Large intestine (tissue), 3 donors: ENCODE data around the gene TCEANC2. TPM values are rescaled to one million over a fixed set of nuclear protein-coding genes. Genes with fewer than 3 reads are reported as not detected.
"Not testable (repeated sequence)": the region's sequence is repeated elsewhere in the genome, so short reads cannot be mapped to it uniquely, and the experiment has no call there.

Source experiments
- DNase-seq, 2 donors: peaks; one replicate each; pipeline versions ENCODE4 v3.0.0 to v3.0.0-alpha.2; 2013
- H3K27ac ChIP-seq: one replicate; pipeline ENCODE4 v1.5.1; 2013; ENCODE audit warnings: low read length
- H3K27me3 ChIP-seq: 2 replicates; pipeline ENCODE4 v1.6.1; 2013; ENCODE audit warnings: low read length; ENCODE audit not compliant: control insufficient read depth, insufficient read depth
- H3K36me3 ChIP-seq: 2 replicates; pipeline ENCODE4 v1.6.1; 2013; ENCODE audit warnings: low read length; ENCODE audit not compliant: control insufficient read depth, insufficient read depth
- H3K4me1 ChIP-seq: one replicate; pipeline ENCODE4 v1.6.1; 2013; ENCODE audit warnings: low read length; ENCODE audit not compliant: control insufficient read depth, insufficient read depth
- H3K4me3 ChIP-seq: one replicate; pipeline ENCODE4 v1.5.1; 2013; ENCODE audit warnings: low read length
- H3K9me3 ChIP-seq: one replicate; pipeline ENCODE4 v1.6.1; 2013; ENCODE audit warnings: mild to moderate bottlenecking, low read depth, low read length, moderate library complexity; ENCODE audit not compliant: control insufficient read depth
- WGBS: methylation state at CpG from one replicate; pipeline ENCODE4 v1.1.5; 2013; ENCODE audit warnings: low lambda C conversion rate; ENCODE audit not compliant: insufficient coverage; 5-methylcytosine and 5-hydroxymethylcytosine counted together
- polyA plus RNA-seq: library from polyadenylated mRNA; unstranded; fragments of 120-200 nt; gene quantifications from one replicate; pipeline ENCODE4 v1.2.1, GENCODE V29; 2013

The TCEANC2 gene
- polyA plus RNA-seq, 1 donor, result 5.6 TPM

GRCh38 chr1:54011316-54012007, 41.9 kb upstream of the TCEANC2 start:
- Histone ChIP-seq H3K4me3 (no peak overlapping the region), H3K4me1 (peaks cover 23% of the 10 kb centered on the region), H3K36me3 (no peaks in the 10 kb centered on the region), H3K9me3 (no peaks in the 10 kb centered on the region), H3K27ac (no peak overlapping the region), H3K27me3 (no peaks in the 10 kb centered on the region)
- WGBS, result no CpG with 5 or more reads among the region's 9 CpGs
- no peak for DNase-seq

DNA sequence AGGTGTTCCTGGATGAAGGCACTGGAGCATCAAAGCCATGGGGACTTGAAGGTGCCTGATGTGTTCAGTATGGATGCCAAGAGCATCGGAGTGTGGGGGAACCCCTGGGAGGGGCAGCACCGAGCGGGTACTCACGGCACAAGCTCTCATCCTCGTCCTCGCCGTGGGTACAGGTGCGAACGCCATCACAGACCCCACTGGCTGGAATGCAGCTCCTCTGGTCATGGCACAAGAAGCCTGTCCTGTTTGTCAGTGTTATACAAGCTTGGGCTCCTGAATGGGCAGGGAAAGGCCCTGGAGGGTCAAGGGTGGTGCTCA, 41.4 kb upstream of the TCEANC2 start:
- Histone ChIP-seq H3K4me1 (peaks cover 28% of the 10 kb centered on the region), H3K27me3 (no peaks in the 10 kb centered on the region), H3K36me3 (no peaks in the 10 kb centered on the region), H3K27ac (no peak overlapping the region), H3K9me3 (no peaks in the 10 kb centered on the region), H3K4me3 (no peak overlapping the region)
- no peak for DNase-seq
- WGBS, result no CpG with 5 or more reads among the region's 9 CpGs

GRCh38 chr1:54012863-54013262, 40.5 kb upstream of the TCEANC2 start:
- Histone ChIP-seq H3K36me3 (no peaks in the 10 kb centered on the region), H3K4me3 (no peak overlapping the region), H3K27ac (no peak overlapping the region), H3K9me3 (no peaks in the 10 kb centered on the region), H3K4me1 (peaks cover 33% of the 10 kb centered on the region), H3K27me3 (no peaks in the 10 kb centered on the region)
- no peak for DNase-seq
- WGBS, result no CpG with 5 or more reads among the region's 8 CpGs

- Histone ChIP-seq H3K4me3 (no peak overlapping the region), H3K27ac (no peak overlapping the region), H3K27me3 (no peaks in the 10 kb centered on the region), H3K4me1 (peaks cover 38% of the 10 kb centered on the region), H3K36me3 (no peaks in the 10 kb centered on the region), H3K9me3 (no peaks in the 10 kb centered on the region)
- peak; percentile 40 to 74 for DNase-seq
- WGBS, result no CpG with 5 or more reads among the region's 8 CpGs
Observed at GRCh38 chr1:54013393-54014008, 39.9 kb upstream of the TCEANC2 start.

DNA sequence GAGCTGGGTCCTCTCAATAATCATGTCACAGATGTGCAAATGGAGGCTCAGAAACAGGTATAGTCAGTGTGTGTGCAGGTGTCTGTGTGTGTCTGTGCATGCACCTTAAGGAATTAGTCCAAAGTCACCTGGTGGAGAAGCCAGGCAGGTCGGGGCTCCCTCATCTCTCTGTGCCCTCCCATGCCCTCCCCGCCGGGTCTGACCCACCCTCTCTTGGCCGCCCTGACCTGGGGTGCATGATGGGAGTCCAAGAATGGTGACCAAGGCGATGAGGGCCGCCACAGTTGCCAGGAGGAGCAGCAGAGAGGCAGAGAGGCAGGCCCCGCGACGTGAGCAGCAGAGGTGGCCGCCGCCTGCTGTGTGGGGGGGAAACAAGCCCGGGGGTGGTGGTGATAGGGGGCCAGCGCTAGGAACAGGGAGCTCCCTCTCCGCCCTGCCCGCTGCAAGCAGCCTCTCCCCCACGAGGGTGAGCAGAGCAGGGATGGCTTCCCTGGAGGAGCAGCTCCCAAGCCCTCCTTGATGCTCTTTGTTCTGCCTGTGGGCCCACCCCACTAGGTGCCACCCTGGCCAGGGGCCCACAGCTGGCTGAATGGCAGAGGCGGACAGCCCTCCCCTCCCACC, 39.3 kb upstream of the TCEANC2 start:
- Histone ChIP-seq H3K36me3 (no peaks in the 10 kb centered on the region), H3K9me3 (no peaks in the 10 kb centered on the region), H3K4me3 (no peak overlapping the region), H3K27ac (no peak overlapping the region), H3K4me1 (peaks cover 38% of the 10 kb centered on the region), H3K27me3 (no peaks in the 10 kb centered on the region)
- WGBS, result no CpG with 5 or more reads among the region's 17 CpGs
- no peak for DNase-seq

DNA sequence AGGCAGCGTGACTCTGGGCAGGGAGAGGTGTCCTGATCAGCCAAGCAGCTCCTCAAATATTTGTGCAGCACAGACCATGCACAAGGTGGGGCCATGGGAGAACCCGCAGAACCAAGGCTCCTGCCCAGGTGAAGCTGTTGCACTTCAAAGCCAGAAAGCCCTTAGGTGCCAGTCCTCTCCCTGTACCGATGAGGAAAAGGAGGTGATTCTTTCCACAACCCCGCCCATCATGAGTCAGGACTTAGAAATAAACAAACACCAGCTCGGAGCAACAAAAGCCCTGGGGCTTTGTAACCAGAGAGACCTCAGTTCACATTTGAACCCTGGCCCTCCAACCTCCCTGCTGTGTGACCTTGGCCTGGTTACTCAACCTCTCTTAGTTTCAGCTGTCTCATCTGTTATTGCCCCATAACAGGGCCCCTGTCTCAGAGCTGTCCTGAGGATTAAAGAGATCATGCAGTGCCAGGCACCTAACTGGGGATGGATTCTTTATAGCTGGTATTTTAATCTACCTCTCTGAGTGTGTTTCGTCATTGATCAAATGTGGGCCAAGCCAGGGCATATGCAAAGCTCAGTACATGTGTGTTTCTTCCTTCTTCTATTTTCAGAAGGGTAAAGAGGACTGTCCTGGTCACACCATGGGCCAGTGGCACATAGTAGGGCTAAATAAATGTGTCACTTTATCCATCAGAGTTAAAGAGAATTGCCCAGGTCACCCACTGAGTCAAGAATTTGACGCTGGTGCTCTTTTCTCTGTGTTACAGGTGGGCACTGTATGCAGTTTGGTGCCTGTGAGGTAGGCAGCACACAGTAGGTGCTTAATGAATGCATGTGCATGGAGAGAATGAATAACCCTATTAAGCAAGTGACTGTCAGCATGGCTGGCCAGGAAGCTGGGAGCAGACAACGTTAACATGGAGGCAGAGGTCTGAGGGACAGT, 36.8 kb upstream of the TCEANC2 start:
- no CpG with 5 or more reads among the region's 8 CpGs for WGBS
- Histone ChIP-seq H3K27me3 (no peaks in the 10 kb centered on the region), H3K36me3 (no peaks in the 10 kb centered on the region), H3K9me3 (no peaks in the 10 kb centered on the region), H3K4me3 (no peak overlapping the region), H3K4me1 (peaks cover 38% of the 10 kb centered on the region), H3K27ac (no peak overlapping the region)
- peak in 1 of 2 donors; percentile 63 for DNase-seq

DNA sequence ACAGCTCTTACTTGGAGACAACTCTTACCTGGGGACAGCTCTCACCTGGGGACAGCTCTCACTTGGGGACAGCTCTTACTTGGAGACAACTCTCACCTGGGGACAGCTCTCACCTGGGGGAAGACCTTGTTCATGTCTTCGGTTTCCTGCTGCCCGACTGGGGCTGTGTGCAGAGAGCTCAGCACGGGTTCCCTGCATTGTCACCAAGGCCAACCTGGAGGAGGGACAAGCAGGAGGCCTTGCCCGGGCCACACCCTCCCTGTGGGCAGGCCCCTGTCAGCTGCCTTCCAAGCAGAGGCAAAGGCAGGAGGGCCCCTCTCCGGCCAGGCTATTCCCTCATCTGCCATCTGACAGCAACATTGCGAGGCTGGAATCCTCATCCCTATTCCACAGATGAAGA, 35.4 kb upstream of the TCEANC2 start, which contains the start of gene LDLRAD1:
Gene LDLRAD1, minus strand, starts transcription at position 208 of the 400 bp plus-strand sequence. Its CDS starts 74 bp downstream, at position 134.
- no CpG with 5 or more reads among the region's 6 CpGs for WGBS
- Histone ChIP-seq H3K27me3 (no peaks in the 10 kb centered on the region), H3K9me3 (no peaks in the 10 kb centered on the region), H3K27ac (peak within 1 kb of the TSS; percentile 21), H3K36me3 (no peaks in the 10 kb centered on the region), H3K4me3 (no peak within 1 kb of the TSS), H3K4me1 (peaks cover 35% of the 10 kb centered on the region)
- DNase-seq, result peak; percentile 75 to 85

DNA sequence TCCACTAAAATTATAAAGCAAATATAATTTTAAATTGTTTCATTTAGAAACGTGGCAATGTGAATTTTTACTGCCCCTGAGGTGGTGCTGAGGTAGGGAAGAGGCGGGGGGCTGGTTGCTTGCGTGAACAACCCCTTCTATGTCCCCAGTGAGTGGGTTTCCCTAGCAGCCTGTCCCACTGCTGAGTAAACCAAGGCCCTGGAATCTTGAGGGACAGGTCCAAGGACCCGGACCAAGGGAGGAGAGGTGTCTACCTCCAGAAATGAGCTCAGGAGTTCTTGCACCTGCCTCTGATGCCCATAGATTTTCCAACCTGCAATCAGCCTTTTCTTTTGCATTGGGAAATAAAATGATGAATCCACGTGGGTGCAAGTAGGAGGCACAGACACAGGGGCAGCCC, 34.8 kb upstream of the TCEANC2 start:
- Histone ChIP-seq H3K36me3 (no peaks in the 10 kb centered on the region), H3K4me1 (peaks cover 28% of the 10 kb centered on the region), H3K27me3 (no peaks in the 10 kb centered on the region), H3K4me3 (no peak overlapping the region), H3K27ac (no peak overlapping the region), H3K9me3 (no peaks in the 10 kb centered on the region)
- WGBS, result no CpG with 5 or more reads among the region's 5 CpGs
- no peak for DNase-seq

DNA sequence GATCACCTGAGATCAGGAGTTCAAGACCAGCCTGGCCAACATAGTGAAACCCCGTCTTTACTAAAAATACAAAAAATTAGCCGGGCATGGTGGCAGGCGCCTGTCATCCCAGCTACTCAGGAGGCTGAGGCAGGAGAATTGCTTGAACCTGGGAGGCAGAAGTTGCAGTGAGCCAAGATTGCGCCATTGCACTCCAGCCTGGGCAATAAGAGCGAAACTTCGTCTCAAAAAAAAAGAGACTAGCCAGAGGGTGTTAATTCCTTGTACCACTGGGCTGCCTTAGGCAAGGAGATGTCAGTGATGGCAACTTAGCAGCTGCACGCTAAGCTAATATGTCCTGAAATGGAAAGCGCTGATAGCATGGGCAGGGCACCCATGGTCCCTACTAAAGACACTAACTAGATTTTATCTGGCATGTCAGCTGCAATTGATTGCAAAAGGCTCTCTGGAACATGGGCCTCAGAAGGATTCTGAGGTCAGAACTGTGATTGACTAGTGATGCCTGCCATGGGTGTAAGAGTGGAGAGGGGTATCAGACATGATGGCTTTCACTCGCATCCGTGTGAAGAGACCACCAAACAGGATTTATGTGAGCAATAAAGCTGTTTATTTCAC, 33.7 kb upstream of the TCEANC2 start:
- no CpG with 5 or more reads among the region's 10 CpGs for WGBS
- H3K36me3 ChIP-seq, H3K27me3 ChIP-seq, H3K4me3 ChIP-seq, H3K27ac ChIP-seq, H3K9me3 ChIP-seq: not testable (repeated sequence)
- DNase-seq, result peak in 1 of 2 donors; percentile 11
- peaks cover 19% of the 10 kb centered on the region for H3K4me1 ChIP-seq

GRCh38 chr1:54024358-54024757, 29.1 kb upstream of the TCEANC2 start:
- Histone ChIP-seq H3K9me3 (no peaks in the 10 kb centered on the region), H3K36me3 (no peaks in the 10 kb centered on the region), H3K4me1 (peaks cover 22% of the 10 kb centered on the region), H3K4me3 (no peak overlapping the region), H3K27ac (no peak overlapping the region), H3K27me3 (no peaks in the 10 kb centered on the region)
- WGBS, result 100% methylated on average over 1 of the region's 2 CpGs
- no peak for DNase-seq
